Measurements from ENCODE around the gene NOX4.

- no peak for TF ChIP-seq CTCF (IDR thresholded peaks at IDR 0.05)
- TF ChIP-seq ZFX (IDR thresholded peaks at IDR 0.05; ENCODE audit: borderline replicate concordance): no peak
Measured at GRCh38 chr11:89502301-89502700, 11.1 kb upstream of the NOX4 start.

Measured in 22Rv1 (cell line).